Breast epithelium (tissue), 4 donors: Measurements from ENCODE around the gene TEX22. TPM values are rescaled to one million over a fixed set of nuclear protein-coding genes. Genes with fewer than 3 reads are reported as not detected.
A peak's percentile ranks its signal among the peaks of the same experiment; 100 is the strongest.

ENCODE experiments used
- DNase-seq, 2 donors: peaks; one replicate each; pipeline ENCODE4 v3.0.0-alpha.2; 2019; ENCODE audit warnings: low spot score in 2 of 2
- H3K27ac ChIP-seq, 2 donors: fragments of 200-600 bp; sonication (generic) in 1 of 2; one replicate each; pipeline ENCODE4 v1.5.1; 2016 to 2019; ENCODE audit warnings: mild to moderate bottlenecking in 1 of 2
- H3K27me3 ChIP-seq, 2 donors: fragments of 200-600 bp; sonication (generic) in 1 of 2; one replicate each; pipeline versions ENCODE4 v1.5.1 to v1.6.0; 2017 to 2019; ENCODE audit warnings: control low read depth in 1 of 2, mild to moderate bottlenecking in 1 of 2
- H3K36me3 ChIP-seq: fragments of 200-600 bp; one replicate; pipeline ENCODE4 v1.5.1; 2019
- H3K4me1 ChIP-seq, 2 donors: fragments of 200-600 bp; sonication (generic); one replicate each; pipeline ENCODE4 v1.5.1; 2016 to 2019; ENCODE audit warnings: control low read depth in 1 of 2
- H3K4me3 ChIP-seq, 3 donors: fragments of 200-600 bp; sonication (generic); 1 replicate in 2 of 3; 2 replicates in 1 of 3; pipeline ENCODE4 v1.5.1; 2016 to 2019; ENCODE audit warnings: mild to moderate bottlenecking in 3 of 3, moderate library complexity in 2 of 3
- H3K9me3 ChIP-seq, 2 donors: fragments of 200-600 bp; sonication (generic) in 1 of 2; one replicate each; pipeline ENCODE4 v1.5.1; 2016 to 2019; ENCODE audit warnings: control low read depth in 1 of 2
- CTCF ChIP-seq, 3 donors: fragments of 450-650 bp; IDR thresholded peaks; one replicate each; pipeline ENCODE4 v1.5.1; 2016 to 2017; ENCODE audit warnings: antibody characterized with exemption in 3 of 3, mild to moderate bottlenecking in 3 of 3, moderate library complexity in 3 of 3
- POLR2A ChIP-seq: fragments of 450-650 bp; IDR thresholded peaks from one replicate; pipeline ENCODE4 v1.6.1; 2016; ENCODE audit warnings: antibody characterized with exemption, mild to moderate bottlenecking, moderate library complexity
- POLR2AphosphoS5 ChIP-seq, 3 donors: sonication (generic); formaldehyde crosslinking; IDR thresholded peaks; one replicate each; pipeline ENCODE4 v1.6.1; 2017; ENCODE audit warnings: antibody characterized with exemption in 3 of 3
- intact Hi-C: fragments of 100-400 bp; cut with DNase I; formaldehyde crosslinking; loops from one replicate; pipeline ENCODE4 v1.15.1; 2023; ENCODE audit warnings: low total_unique reads
- total RNA-seq, 3 donors: library from RNA; depleted of rRNA; stranded (reverse); fragments of >200 nt; gene quantifications; one replicate each; pipeline ENCODE4 v1.1.0, GENCODE V29; 2016

Gene TEX22
- total RNA-seq, 3 donors from 2014 or later = 0.33 to 0.64 (median 0.59) TPM

- H3K36me3 ChIP-seq = no peaks in the 10 kb centered on the region
- intact Hi-C loops = no loop called here
- no peaks in the 10 kb centered on the region for H3K9me3 ChIP-seq
- no peak for TF ChIP-seq POLR2A
- no peak for TF ChIP-seq CTCF (IDR thresholded peaks at IDR 0.05)
- no peak for TF ChIP-seq POLR2AphosphoS5 (IDR thresholded peaks at IDR 0.05)
- no peaks in the 10 kb centered on the region for H3K27me3 ChIP-seq
- no peak overlapping the region for H3K4me3 ChIP-seq
- no peak for DNase-seq
- no peak overlapping the region for H3K27ac ChIP-seq
- H3K4me1 ChIP-seq = no peaks in the 10 kb centered on the region
Observed at GRCh38 chr14:105351410-105351809, 46.9 kb upstream of the TEX22 start.

DNA sequence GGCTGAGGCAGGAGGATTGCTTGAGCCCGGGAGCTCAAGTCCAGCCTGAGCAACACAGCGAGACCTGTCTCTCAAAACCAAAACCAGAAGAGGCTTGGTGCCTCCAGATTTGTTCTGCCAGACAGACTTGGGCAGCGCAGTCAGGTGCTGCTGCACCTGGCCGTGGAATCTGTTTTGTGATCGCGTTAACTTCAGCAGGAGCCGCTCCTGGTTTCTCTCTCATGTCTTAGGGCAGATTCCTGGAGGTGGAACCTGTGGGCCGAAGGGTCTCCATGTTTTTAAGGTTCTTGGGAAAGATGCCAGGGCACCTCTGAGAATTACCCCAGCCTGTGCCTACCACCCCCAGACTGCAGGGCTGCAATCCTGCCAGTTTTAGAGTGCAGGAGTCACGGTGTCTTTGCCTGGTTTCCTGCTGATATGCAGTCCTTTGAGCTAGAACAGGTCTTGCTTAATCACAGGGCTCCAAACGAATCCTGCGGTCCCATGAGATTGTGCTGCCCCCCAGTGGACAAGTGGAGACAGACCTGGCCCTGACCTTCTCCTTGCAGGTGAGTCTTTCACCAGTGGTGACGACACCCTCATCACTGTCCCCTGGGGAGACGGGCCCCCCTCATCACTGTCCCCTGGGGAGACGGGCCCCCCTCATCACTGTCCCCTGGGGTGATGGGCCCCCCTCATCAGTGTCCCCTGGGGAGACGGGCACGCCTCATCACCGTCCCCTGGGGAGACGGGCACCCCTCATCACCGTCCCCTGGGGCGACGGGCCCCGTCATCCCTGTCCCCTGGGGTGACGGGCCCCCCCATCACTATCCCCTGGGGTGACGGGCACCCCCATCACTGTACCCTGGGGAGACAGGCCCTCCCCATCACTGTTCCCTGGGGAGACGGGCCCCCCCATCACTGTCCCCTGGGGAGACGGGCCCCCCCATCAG lies 46.2 kb upstream of the TEX22 start:
- peak; percentile 82 to 90 for DNase-seq

DNA sequence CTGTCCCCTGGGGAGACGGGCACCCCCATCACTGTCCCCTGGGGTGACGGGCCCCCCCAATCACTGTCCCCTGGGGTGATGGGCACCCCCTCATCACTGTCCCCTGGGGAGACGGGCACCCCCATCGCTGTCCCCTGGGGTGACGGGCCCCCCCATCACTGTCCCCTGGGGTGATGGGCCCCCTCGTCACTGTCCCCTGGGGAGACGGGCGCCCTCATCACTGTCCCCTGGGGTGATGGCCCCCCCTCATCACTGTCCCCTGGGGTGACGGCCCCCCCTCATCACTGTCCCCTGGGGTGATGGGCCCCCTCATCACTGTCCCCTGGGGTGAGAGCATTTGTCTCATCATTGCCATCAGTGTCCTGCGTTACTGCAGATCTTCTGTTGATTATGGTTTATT lies 45.2 kb upstream of the TEX22 start:
- Histone ChIP-seq H3K4me1 (no peaks in the 10 kb centered on the region), H3K27ac (no peak overlapping the region), H3K4me3 (no peak overlapping the region), H3K36me3 (no peaks in the 10 kb centered on the region), H3K9me3 (no peaks in the 10 kb centered on the region), H3K27me3 (no peaks in the 10 kb centered on the region)
- DNase-seq = no peak
- no peak for TF ChIP-seq POLR2AphosphoS5 (IDR thresholded peaks at IDR 0.05)
- TF ChIP-seq CTCF (IDR thresholded peaks at IDR 0.05) = no peak
- TF ChIP-seq POLR2A = no peak
- intact Hi-C loops = no loop called here

More for the DNA sequence above, 46.2 kb upstream of the TEX22 start:
- no peak overlapping the region for H3K27ac ChIP-seq
- TF ChIP-seq CTCF (IDR thresholded peaks at IDR 0.05) = peak; percentile 85 to 90 (median 86)
- TF ChIP-seq POLR2A = no peak
- TF ChIP-seq POLR2AphosphoS5 (IDR thresholded peaks at IDR 0.05) = peak in 2 of 3 donors; percentile 46 to 56
- H3K4me3 ChIP-seq = no peak overlapping the region
- no peaks in the 10 kb centered on the region for H3K9me3 ChIP-seq
- no peaks in the 10 kb centered on the region for H3K4me1 ChIP-seq
- intact Hi-C loops = no loop called here
- no peaks in the 10 kb centered on the region for H3K36me3 ChIP-seq
- no peaks in the 10 kb centered on the region for H3K27me3 ChIP-seq

DNA sequence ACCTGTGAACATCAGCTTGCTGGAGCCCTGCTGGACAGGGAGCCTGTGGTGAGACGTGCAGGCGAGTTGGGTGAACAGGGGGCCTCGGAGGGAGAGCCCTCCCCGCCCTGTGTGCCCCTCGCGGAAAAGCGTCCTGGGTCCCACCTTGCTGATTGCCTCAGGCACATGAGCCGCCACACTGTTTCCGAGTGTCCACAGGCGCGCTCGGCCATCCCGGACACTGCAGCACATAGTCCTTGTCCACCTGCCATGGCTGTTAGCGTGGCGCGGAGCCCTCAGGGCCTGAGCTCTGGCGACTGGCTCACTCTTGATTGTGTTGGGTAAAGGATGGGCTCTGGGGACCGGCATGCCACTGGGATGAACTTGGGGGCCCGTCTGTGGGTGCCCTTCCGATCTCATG lies 43.8 kb upstream of the TEX22 start:
- intact Hi-C loops = no loop called here
- Histone ChIP-seq H3K27ac (no peak overlapping the region), H3K4me3 (no peak overlapping the region), H3K27me3 (no peaks in the 10 kb centered on the region), H3K4me1 (no peaks in the 10 kb centered on the region), H3K9me3 (no peaks in the 10 kb centered on the region), H3K36me3 (no peaks in the 10 kb centered on the region)
- DNase-seq = no peak
- TF ChIP-seq CTCF (IDR thresholded peaks at IDR 0.05) (no peak), POLR2A (no peak), POLR2AphosphoS5 (IDR thresholded peaks at IDR 0.05) (no peak)

GRCh38 chr14:105355049-105355575 lies 43.2 kb upstream of the TEX22 start:
- Histone ChIP-seq H3K4me1 (no peaks in the 10 kb centered on the region), H3K27ac (no peak overlapping the region), H3K9me3 (no peaks in the 10 kb centered on the region), H3K4me3 (no peak overlapping the region), H3K27me3 (no peaks in the 10 kb centered on the region), H3K36me3 (no peaks in the 10 kb centered on the region)
- no peak for DNase-seq
- intact Hi-C loops = no loop called here
- no peak for TF ChIP-seq POLR2AphosphoS5 (IDR thresholded peaks at IDR 0.05)
- TF ChIP-seq POLR2A = no peak
- no peak for TF ChIP-seq CTCF (IDR thresholded peaks at IDR 0.05)
